Activated CD8-positive, alpha-beta memory T cell treated with anti-CD3 and anti-CD28 coated beads, Interleukin-2, amount 50 U/mL, for 4 hours (primary cell): ENCODE results near the gene DOC2B.
A peak's percentile ranks its signal among the peaks of the same experiment; 100 is the strongest.

ENCODE experiments used
- DNase-seq: peaks from one replicate; pipeline ENCODE4 v3.0.0-alpha.2; 2020

DOC2B gene

GRCh38 chr17:160336-160735 is 21.1 kb downstream of the DOC2B start:
- DNase-seq, result no peak

- DNase-seq, result no peak
Observed at GRCh38 chr17:159609-160008, 21.8 kb downstream of the DOC2B start.

- no peak for DNase-seq
Observed at GRCh38 chr17:158379-158778, 23.1 kb downstream of the DOC2B start.

- DNase-seq, result no peak
Observed at GRCh38 chr17:157901-158300, 23.5 kb downstream of the DOC2B start.

GRCh38 chr17:156946-157345 is 24.5 kb downstream of the DOC2B start:
- no peak for DNase-seq

GRCh38 chr17:156094-156621 is 25.3 kb downstream of the DOC2B start:
- no peak for DNase-seq

GRCh38 chr17:155576-155975 is 25.9 kb downstream of the DOC2B start:
- DNase-seq, result no peak

- DNase-seq, result no peak
Observed at GRCh38 chr17:153851-154250, 27.6 kb downstream of the DOC2B start.

- DNase-seq, result no peak
Observed at GRCh38 chr17:152860-153420, 28.5 kb downstream of the DOC2B start.

- no peak for DNase-seq
Observed at GRCh38 chr17:151886-152859, 29.3 kb downstream of the DOC2B start.

GRCh38 chr17:151004-151403 is 30.4 kb downstream of the DOC2B start:
- DNase-seq, result no peak

GRCh38 chr17:149897-150584 is 31.4 kb downstream of the DOC2B start:
- DNase-seq, result no peak

- no peak for DNase-seq
Observed at GRCh38 chr17:149231-149630, 32.2 kb downstream of the DOC2B start.

- no peak for DNase-seq
Observed at GRCh38 chr17:148757-149156, 32.7 kb downstream of the DOC2B start.

- peak; percentile 5 for DNase-seq
Observed at GRCh38 chr17:147796-148740, 33.4 kb downstream of the DOC2B start.

GRCh38 chr17:146983-147761 is 34.3 kb downstream of the DOC2B start:
- peak; percentile 9 for DNase-seq

- peak; percentile 1 for DNase-seq
Observed at GRCh38 chr17:146546-146945, 34.9 kb downstream of the DOC2B start.

- peak; percentile 9 for DNase-seq
Observed at GRCh38 chr17:145671-146541, 35.5 kb downstream of the DOC2B start.

GRCh38 chr17:144936-145670 is 36.3 kb downstream of the DOC2B start:
- DNase-seq, result peak; percentile 3
